ENCODE measurements around the gene ADGRD2. TPM values are rescaled to one million over a fixed set of nuclear protein-coding genes. Genes with fewer than 3 reads are reported as not detected.

Gene ADGRD2
- total RNA-seq, 1 experiment from 2014 or later: not detected

- no peak for ATAC-seq
- ChIA-PET POLR2A (ENCODE audit: unreplicated experiment) (no interaction called here), CTCF (no interaction called here)
- TF ChIP-seq EZH2 (IDR thresholded peaks at IDR 0.05; ENCODE audit: low read length, unreplicated experiment) (no peak), EZH2phosphoT487 (IDR thresholded peaks at IDR 0.05; ENCODE audit: borderline replicate concordance, low read length) (no peak), CTCF (conservative IDR thresholded peaks at IDR 0.05; ENCODE audit: low read depth, low read length) (no peak)
- no peak overlapping the region for H3K27ac ChIP-seq (ENCODE audit: low read length)
- H2AFZ ChIP-seq (ENCODE audit: low read length): no peak overlapping the region
- H3K4me3 ChIP-seq (ENCODE audit: low read length): no peak overlapping the region
- H4K20me1 ChIP-seq (ENCODE audit: low read length): no peaks in the 10 kb centered on the region
- H3F3A ChIP-seq (ENCODE audit: low read length, unreplicated experiment): no peaks in the 10 kb centered on the region
- H3K9me2 ChIP-seq (replicated peaks; ENCODE audit: low read length): no peaks in the 10 kb centered on the region
- no peaks in the 10 kb centered on the region for H3K4me1 ChIP-seq (ENCODE audit: insufficient read depth, low read length)
- no peak for DNase-seq
- no peak overlapping the region for H3K9ac ChIP-seq (ENCODE audit: low read length)
- intact Hi-C loops (cut with micrococcal nuclease): no loop called here
- no peaks in the 10 kb centered on the region for H3K9me3 ChIP-seq (ENCODE audit: low read length)
- no TSS peak for BruUV-seq (replicated peaks)
- no peaks in the 10 kb centered on the region for H3K36me3 ChIP-seq (ENCODE audit: low read depth, low read length)
- H3K27me3 ChIP-seq (ENCODE audit: low read length): no peaks in the 10 kb centered on the region
- no peak overlapping the region for H3K4me2 ChIP-seq (ENCODE audit: low read length)
- no peaks in the 10 kb centered on the region for H3K79me2 ChIP-seq (ENCODE audit: low read length)
Observed at GRCh38 chr9:124442826-124443225, 7.4 kb upstream of the ADGRD2 start.

GRCh38 chr9:124443625-124444024 lies 6.6 kb upstream of the ADGRD2 start:
- ChIA-PET POLR2A (ENCODE audit: unreplicated experiment) (no interaction called here), CTCF (no interaction called here)
- Histone ChIP-seq H3K4me3 (ENCODE audit: low read length) (no peak overlapping the region), H3K36me3 (ENCODE audit: low read depth, low read length) (no peaks in the 10 kb centered on the region), H3K4me1 (ENCODE audit: insufficient read depth, low read length) (no peaks in the 10 kb centered on the region), H3K9me3 (ENCODE audit: low read length) (no peaks in the 10 kb centered on the region), H3K27me3 (ENCODE audit: low read length) (no peaks in the 10 kb centered on the region), H3K27ac (ENCODE audit: low read length) (no peak overlapping the region), H4K20me1 (ENCODE audit: low read length) (no peaks in the 10 kb centered on the region), H3K79me2 (ENCODE audit: low read length) (no peaks in the 10 kb centered on the region), H3K4me2 (ENCODE audit: low read length) (no peak overlapping the region), H3K9me2 (replicated peaks; ENCODE audit: low read length) (no peaks in the 10 kb centered on the region), H2AFZ (ENCODE audit: low read length) (no peak overlapping the region), H3F3A (ENCODE audit: low read length, unreplicated experiment) (no peaks in the 10 kb centered on the region), H3K9ac (ENCODE audit: low read length) (no peak overlapping the region)
- ATAC-seq (no peak), DNase-seq (no peak)
- intact Hi-C loops (cut with micrococcal nuclease): no loop called here
- TF ChIP-seq CTCF (conservative IDR thresholded peaks at IDR 0.05; ENCODE audit: low read depth, low read length) (no peak), EZH2 (IDR thresholded peaks at IDR 0.05; ENCODE audit: low read length, unreplicated experiment) (no peak), EZH2phosphoT487 (IDR thresholded peaks at IDR 0.05; ENCODE audit: borderline replicate concordance, low read length) (no peak)
- BruUV-seq (replicated peaks): no TSS peak

GRCh38 chr9:124444166-124444565 lies 6.1 kb upstream of the ADGRD2 start:
- H3K27ac ChIP-seq (ENCODE audit: low read length): no peak overlapping the region
- no peaks in the 10 kb centered on the region for H3K9me2 ChIP-seq (replicated peaks; ENCODE audit: low read length)
- H3K4me3 ChIP-seq (ENCODE audit: low read length): no peak overlapping the region
- TF ChIP-seq EZH2phosphoT487 (IDR thresholded peaks at IDR 0.05; ENCODE audit: borderline replicate concordance, low read length): no peak
- no peak for TF ChIP-seq EZH2 (IDR thresholded peaks at IDR 0.05; ENCODE audit: low read length, unreplicated experiment)
- TF ChIP-seq CTCF (conservative IDR thresholded peaks at IDR 0.05; ENCODE audit: low read depth, low read length): no peak
- no peak overlapping the region for H3K4me2 ChIP-seq (ENCODE audit: low read length)
- no peaks in the 10 kb centered on the region for H3K9me3 ChIP-seq (ENCODE audit: low read length)
- H3K79me2 ChIP-seq (ENCODE audit: low read length): no peaks in the 10 kb centered on the region
- no peaks in the 10 kb centered on the region for H3F3A ChIP-seq (ENCODE audit: low read length, unreplicated experiment)
- no peaks in the 10 kb centered on the region for H3K36me3 ChIP-seq (ENCODE audit: low read depth, low read length)
- no peaks in the 10 kb centered on the region for H4K20me1 ChIP-seq (ENCODE audit: low read length)
- no peak for ATAC-seq
- no peaks in the 10 kb centered on the region for H3K27me3 ChIP-seq (ENCODE audit: low read length)
- no peak overlapping the region for H2AFZ ChIP-seq (ENCODE audit: low read length)
- DNase-seq: no peak
- no peak overlapping the region for H3K9ac ChIP-seq (ENCODE audit: low read length)
- POLR2A ChIA-PET (ENCODE audit: unreplicated experiment): no interaction called here
- no TSS peak for BruUV-seq (replicated peaks)
- H3K4me1 ChIP-seq (ENCODE audit: insufficient read depth, low read length): no peaks in the 10 kb centered on the region
- CTCF ChIA-PET: no interaction called here
- intact Hi-C loops (cut with micrococcal nuclease): no loop called here

Measured in PC-3 (cell line).